GM23338 (cell line): ENCODE results near the gene KCNK15.

ENCODE experiments used
- CTCF ChIP-seq, 2 experiments: fragments of 200-600 bp in 1 of 2; sonication (generic) in 1 of 2; conservative IDR thresholded peaks; 2 replicates each; pipeline versions ENCODE4 v1.5.1 to v1.6.1; 2016 to 2017; ENCODE audit warnings: antibody characterized with exemption in 2 of 2, low read depth in 2 of 2, mild to moderate bottlenecking in 2 of 2, moderate library complexity in 1 of 2
- EZH2 ChIP-seq: fragments of 200-600 bp; sonication (generic); IDR thresholded peaks from one replicate; pipeline ENCODE4 v1.8.0; 2017; ENCODE audit warnings: antibody characterized with exemption, mild to moderate bottlenecking, low read depth; ENCODE audit not compliant: unreplicated experiment
- REST ChIP-seq: IDR thresholded peaks from one replicate; pipeline ENCODE4 v1.6.1; 2018; ENCODE audit warnings: antibody characterized with exemption; ENCODE audit not compliant: unreplicated experiment

- no peak for TF ChIP-seq EZH2
- TF ChIP-seq CTCF (conservative IDR thresholded peaks at IDR 0.05; ENCODE audit: low read depth in 2 of 2): no peak
- no peak for TF ChIP-seq REST
These were observed 43.2 kb downstream of the KCNK15 start for GRCh38 chr20:44788706-44789456.
